CD14-positive monocyte (primary cell): ENCODE results near the gene SLC12A4. TPM values are rescaled to one million over a fixed set of nuclear protein-coding genes. Genes with fewer than 3 reads are reported as not detected.

Experiments
- DNase-seq, 3 donors: peaks; one replicate each; pipeline ENCODE4 v3.0.0-alpha.2; 2011 to 2022
- H2AFZ ChIP-seq: 2 replicates; pipeline ENCODE4 v1.6.0; 2012; ENCODE audit warnings: mild to moderate bottlenecking, low read depth, low read length, inconsistent platforms; ENCODE audit not compliant: insufficient read depth, poor library complexity, severe bottlenecking
- H3K27ac ChIP-seq, 2 donors: 1 replicate in 1 of 2; 2 replicates in 1 of 2; pipeline ENCODE4 v1.5.1; 2012 to 2013; ENCODE audit warnings: low read length in 2 of 2, control low read depth in 1 of 2, inconsistent platforms in 1 of 2, low read depth in 1 of 2, mild to moderate bottlenecking in 1 of 2
- H3K27me3 ChIP-seq, 2 donors: one replicate each; pipeline versions ENCODE4 v1.6.0 to v1.6.1; 2011 to 2013; ENCODE audit warnings: low read length in 2 of 2; ENCODE audit not compliant: control insufficient read depth in 2 of 2, insufficient read depth in 2 of 2
- H3K36me3 ChIP-seq, 2 donors: replicated peaks in 1 of 2; 1 replicate in 1 of 2; 2 replicates in 1 of 2; pipeline versions ENCODE4 v1.5.1 to v1.6.1; 2012 to 2013; ENCODE audit warnings: low read length in 2 of 2, control low read depth in 1 of 2, inconsistent platforms in 1 of 2, mild to moderate bottlenecking in 1 of 2; ENCODE audit not compliant: insufficient read depth in 2 of 2, control insufficient read depth in 1 of 2
- H3K4me1 ChIP-seq, 2 donors: 1 replicate in 1 of 2; 2 replicates in 1 of 2; pipeline versions ENCODE4 v1.5.1 to v1.6.1; 2012 to 2013; ENCODE audit warnings: low read length in 2 of 2, control low read depth in 1 of 2, inconsistent platforms in 1 of 2, mild to moderate bottlenecking in 1 of 2, moderate library complexity in 1 of 2; ENCODE audit not compliant: insufficient read depth in 2 of 2, control insufficient read depth in 1 of 2
- H3K4me2 ChIP-seq: replicated peaks from 2 replicates; pipeline ENCODE3; 2012; ENCODE audit warnings: low read length, moderate library complexity, mild to moderate bottlenecking; ENCODE audit not compliant: poor library complexity, severe bottlenecking; ENCODE audit errors: extremely low read depth
- H3K4me3 ChIP-seq, 3 experiments: fragments of 200-600 bp in 1 of 3; sonication (generic) in 1 of 3; replicated peaks in 1 of 3; 1 replicate in 2 of 3; 2 replicates in 1 of 3; pipeline ENCODE4 v1.5.1; 2011 to 2013; ENCODE audit warnings: low read length in 3 of 3, mild to moderate bottlenecking in 3 of 3, control low read depth in 2 of 3, low read depth in 2 of 3, inconsistent platforms in 1 of 3, moderate library complexity in 1 of 3
- H3K79me2 ChIP-seq: 2 replicates; pipeline ENCODE4 v1.6.0; 2012; ENCODE audit warnings: mild to moderate bottlenecking, control low read depth, inconsistent platforms, low read length, moderate library complexity; ENCODE audit not compliant: insufficient read depth
- H3K9ac ChIP-seq: 2 replicates; pipeline ENCODE4 v1.6.0; 2017; ENCODE audit warnings: low read length, mild to moderate bottlenecking; ENCODE audit not compliant: insufficient read depth, poor library complexity, severe bottlenecking
- H3K9me3 ChIP-seq, 2 donors: replicated peaks in 1 of 2; 1 replicate in 1 of 2; 2 replicates in 1 of 2; pipeline versions ENCODE4 v1.5.1 to v1.6.1; 2012 to 2013; ENCODE audit warnings: low read length in 2 of 2, control low read depth in 1 of 2; ENCODE audit not compliant: control insufficient read depth in 1 of 2, insufficient read depth in 1 of 2
- H4K20me1 ChIP-seq: 2 replicates; pipeline ENCODE4 v1.6.0; 2012; ENCODE audit warnings: mild to moderate bottlenecking, low read length, control low read depth, moderate library complexity; ENCODE audit not compliant: insufficient read depth
- H3K27ac Mint-ChIP-seq, 7 donors: one replicate each; pipeline ENCODE4 v1.8.0; 2020; ENCODE audit warnings: mild to moderate bottlenecking in 7 of 7, mixed read lengths in 7 of 7, moderate library complexity in 6 of 7, inconsistent platforms in 2 of 7
- H3K27me3 Mint-ChIP-seq, 3 donors: one replicate each; pipeline ENCODE4 v1.8.0; 2021 to 2022; ENCODE audit warnings: low read depth in 3 of 3, mild to moderate bottlenecking in 3 of 3, mixed read lengths in 3 of 3, moderate library complexity in 3 of 3, inconsistent platforms in 1 of 3
- H3K36me3 Mint-ChIP-seq, 2 donors: one replicate each; pipeline ENCODE4 v1.8.0; 2020; ENCODE audit warnings: mixed read lengths in 2 of 2, inconsistent platforms in 1 of 2, mild to moderate bottlenecking in 1 of 2
- H3K4me1 Mint-ChIP-seq: one replicate; pipeline ENCODE4 v1.8.0; 2020; ENCODE audit warnings: mild to moderate bottlenecking, mixed read lengths
- H3K4me3 Mint-ChIP-seq, 2 donors: one replicate each; pipeline ENCODE4 v1.8.0; 2020; ENCODE audit warnings: mild to moderate bottlenecking in 2 of 2, mixed read lengths in 2 of 2, moderate library complexity in 1 of 2
- H3K9me3 Mint-ChIP-seq, 7 donors: one replicate each; pipeline ENCODE4 v1.8.0; 2020 to 2022; ENCODE audit warnings: mixed read lengths in 7 of 7, mild to moderate bottlenecking in 6 of 7, moderate library complexity in 6 of 7, inconsistent platforms in 2 of 7
- CTCF ChIP-seq: fragments of 200-600 bp; IDR thresholded peaks from one replicate; pipeline ENCODE4 v1.8.0; 2022; ENCODE audit warnings: antibody characterized with exemption, mild to moderate bottlenecking
- WGBS: methylation state at CpG from one replicate; pipeline ENCODE4 v1.1.5; 2013; ENCODE audit warnings: missing lambda C conversion rate; ENCODE audit not compliant: insufficient coverage; 5-methylcytosine and 5-hydroxymethylcytosine counted together
- intact Hi-C, 2 donors: fragments of 100-400 bp; cut with micrococcal nuclease; formaldehyde crosslinking; loops; one replicate each; pipeline versions ENCODE4 v1.15.0 to v1.15.1; 2023
- polyA plus RNA-seq, 3 donors: library from polyadenylated mRNA; depleted of rRNA in 1 of 3; unstranded in 2 of 3; stranded (reverse) in 1 of 3; fragments of 300-500 nt in 2 of 3; fragments of >200 nt in 1 of 3; fragmentation: Illumina TruSeq in 2 of 3; gene quantifications; 1 replicate in 2 of 3; 2 replicates in 1 of 3; pipeline ENCODE4 v1.2.3, GENCODE V29; 2012 to 2021

Gene SLC12A4
- polyA plus RNA-seq, 3 donors: 7.3 to 57.2 (median 7.7) TPM

DNA sequence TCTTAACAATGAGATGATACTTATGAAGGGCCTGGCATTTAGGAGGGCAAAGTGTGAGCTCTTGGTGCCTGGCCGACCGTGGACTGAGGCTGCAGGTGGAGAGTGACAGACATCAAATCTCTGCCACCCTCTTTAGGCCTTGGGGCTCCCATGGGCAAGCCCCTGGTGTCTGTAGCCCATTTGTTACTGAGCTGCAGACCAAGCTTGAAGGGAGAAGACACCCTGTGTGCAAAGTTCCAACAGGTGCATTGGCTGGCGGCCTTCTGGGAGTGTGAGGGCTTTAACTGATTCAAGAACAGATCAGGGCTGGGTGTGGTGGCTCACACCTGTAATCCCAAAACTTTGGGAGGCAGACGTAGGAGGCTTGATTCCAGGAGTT lies 36.0 kb downstream of the SLC12A4 start:
- peak overlapping the region in 5 of 7 donors; percentile 13 to 71 (median 33) for H3K27ac Mint-ChIP-seq
- intact Hi-C loops: loop anchor here (5.0 to 10.0 kb wide), 3 partner anchors 35 to 118 kb away; partner anchors contain the start of gene EDC4 (in 1 of the 2)
- DNase-seq: no peak
- no peak overlapping the region for H3K4me3 ChIP-seq
- H3K36me3 ChIP-seq: peaks cover 55 to 75% of the 10 kb centered on the region in 2 donors
- peaks cover 79% of the 10 kb centered on the region for H4K20me1 ChIP-seq
- H3K9me3 Mint-ChIP-seq: peaks cover 0 to 1% (median 0%) of the 10 kb centered on the region in 7 donors
- H3K9ac ChIP-seq: no peak overlapping the region
- H3K36me3 Mint-ChIP-seq: peaks cover 50 to 79% of the 10 kb centered on the region in 2 donors
- H3K27ac ChIP-seq: peak overlapping the region in 1 of 2 donors; percentile 28
- no peaks in the 10 kb centered on the region for H3K27me3 Mint-ChIP-seq
- H3K4me1 ChIP-seq: peaks cover 16 to 25% of the 10 kb centered on the region in 2 donors
- WGBS: 92% methylated on average over 3 of the region's 4 CpGs
- no peaks in the 10 kb centered on the region for H3K27me3 ChIP-seq
- H2AFZ ChIP-seq: no peak overlapping the region
- no peak overlapping the region for H3K4me2 ChIP-seq
- peaks cover 25% of the 10 kb centered on the region for H3K4me1 Mint-ChIP-seq
- peaks cover 30% of the 10 kb centered on the region for H3K79me2 ChIP-seq
- H3K9me3 ChIP-seq: no peaks in the 10 kb centered on the region
- no peak for TF ChIP-seq CTCF
- no peak overlapping the region for H3K4me3 Mint-ChIP-seq

DNA sequence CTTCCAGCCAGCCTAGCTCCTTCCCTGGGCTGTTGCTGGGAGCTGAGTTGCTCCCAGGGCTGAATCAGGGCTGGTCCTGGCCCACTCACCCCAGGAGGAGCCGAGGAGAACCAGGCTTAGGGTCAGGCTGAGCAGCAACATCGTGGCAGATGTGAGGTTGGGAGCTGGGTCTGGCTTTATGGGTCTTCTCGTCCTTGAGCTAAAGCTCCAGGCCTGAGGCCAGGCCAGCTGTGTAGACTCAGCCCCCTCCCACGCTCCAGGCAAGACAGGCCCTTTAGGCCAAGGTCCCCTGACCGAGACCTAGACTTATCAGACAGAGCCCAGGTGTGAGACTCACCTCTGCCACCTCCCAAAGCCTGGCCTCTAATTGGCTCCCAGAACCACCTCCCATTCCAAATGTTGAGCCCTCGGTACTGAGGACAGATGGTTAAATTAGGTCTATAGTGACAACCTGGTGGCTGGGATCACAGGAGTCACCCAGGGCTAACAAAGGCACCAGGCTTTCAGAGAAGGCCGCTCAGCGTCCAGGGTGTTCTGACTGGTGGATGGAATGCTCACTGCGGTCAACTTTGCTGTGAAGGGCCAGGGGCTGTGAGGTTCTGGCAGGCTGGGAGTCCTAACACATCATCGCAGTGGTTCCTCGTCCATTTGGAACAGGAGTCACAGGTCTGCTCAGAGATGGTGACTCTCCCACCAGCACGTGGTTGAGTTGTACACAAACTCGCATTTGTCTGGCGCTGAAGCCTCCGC lies 36.5 kb downstream of the SLC12A4 start, which contains the start of gene CTRL:
CTRL (minus strand) TSS at position 151 of the 750 bp plus-strand sequence; CDS start at position 141, 10 bp downstream.
- intact Hi-C loops: loop anchor here (5.0 to 10.0 kb wide), 3 partner anchors 35 to 117 kb away; partner anchors contain the start of gene EDC4 (in 1 of the 2)
- TF ChIP-seq CTCF: no peak
- Mint-ChIP-seq H3K4me3 (no peak within 1 kb of the TSS), H3K36me3 (peaks cover 51 to 80% of the 10 kb centered on the region in 2 donors), H3K27me3 (no peaks in the 10 kb centered on the region), H3K9me3 (peaks cover 0 to 1% (median 0%) of the 10 kb centered on the region in 7 donors), H3K27ac (peak within 1 kb of the TSS in 6 of 7 donors; percentile 32 to 85 (median 64)), H3K4me1 (peaks cover 19% of the 10 kb centered on the region)
- H4K20me1 ChIP-seq: peaks cover 85% of the 10 kb centered on the region
- H2AFZ ChIP-seq: no peak within 1 kb of the TSS
- no peaks in the 10 kb centered on the region for H3K27me3 ChIP-seq
- no peak within 1 kb of the TSS for H3K4me3 ChIP-seq
- H3K79me2 ChIP-seq: peaks cover 30% of the 10 kb centered on the region
- 97% methylated on average over 10 of the region's 15 CpGs for WGBS
- peak within 1 kb of the TSS in 1 of 2 donors; percentile 28 for H3K27ac ChIP-seq
- H3K9me3 ChIP-seq: no peaks in the 10 kb centered on the region
- peaks cover 10 to 19% of the 10 kb centered on the region in 2 donors for H3K4me1 ChIP-seq
- peaks cover 58 to 80% of the 10 kb centered on the region in 2 donors for H3K36me3 ChIP-seq
- no peak within 1 kb of the TSS for H3K4me2 ChIP-seq
- no peak within 1 kb of the TSS for H3K9ac ChIP-seq
- no peak for DNase-seq
